ENCODE measurements around the gene LRRC4C.

LRRC4C gene

DNA sequence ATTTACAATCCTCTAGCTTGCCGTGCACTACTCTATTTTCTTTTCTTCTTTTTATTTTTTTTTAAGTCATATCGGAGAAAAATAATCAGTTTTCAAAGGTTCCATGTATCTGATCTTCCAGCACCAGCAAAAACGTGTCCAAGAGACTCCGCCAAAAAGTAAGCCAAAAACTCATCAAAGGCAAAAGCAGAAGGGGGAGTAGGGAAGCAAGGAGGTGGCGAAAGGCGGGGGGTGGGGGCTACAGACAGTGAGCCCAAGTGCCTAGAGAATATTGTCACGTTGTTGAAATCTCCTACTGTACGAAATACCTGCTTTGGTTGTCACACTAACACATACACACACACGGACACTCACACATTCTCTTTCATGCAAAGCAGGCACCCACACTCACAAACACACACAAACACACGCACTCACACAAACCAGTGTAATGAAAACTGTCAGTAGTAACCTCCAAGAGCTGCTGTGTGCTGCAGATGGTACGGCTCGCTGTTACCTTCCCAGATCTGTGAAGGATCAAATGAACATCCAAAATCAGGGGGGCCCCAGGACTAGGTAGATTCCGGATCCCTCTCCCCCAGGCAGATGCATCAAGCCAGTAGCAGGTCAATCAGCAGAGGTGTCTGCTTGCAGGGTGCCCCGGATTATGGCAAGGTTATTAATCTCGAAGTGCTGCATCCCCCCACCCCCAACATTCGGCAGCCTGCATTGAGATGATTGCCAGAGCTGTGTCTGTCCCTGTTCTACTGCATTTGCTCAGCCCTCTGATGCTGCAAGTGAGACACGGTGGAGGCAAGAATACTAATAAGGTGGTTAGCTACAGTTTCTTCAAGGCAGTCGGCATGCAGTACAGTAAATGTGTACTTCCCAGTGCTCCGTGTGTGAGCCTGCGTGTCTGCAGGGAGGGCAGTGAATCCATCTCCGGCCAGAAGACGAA is at the start of gene LRRC4C:
LRRC4C (minus strand) TSS at position 188 of the 937 bp plus-strand sequence.
- no peak for DNase-seq

DNA sequence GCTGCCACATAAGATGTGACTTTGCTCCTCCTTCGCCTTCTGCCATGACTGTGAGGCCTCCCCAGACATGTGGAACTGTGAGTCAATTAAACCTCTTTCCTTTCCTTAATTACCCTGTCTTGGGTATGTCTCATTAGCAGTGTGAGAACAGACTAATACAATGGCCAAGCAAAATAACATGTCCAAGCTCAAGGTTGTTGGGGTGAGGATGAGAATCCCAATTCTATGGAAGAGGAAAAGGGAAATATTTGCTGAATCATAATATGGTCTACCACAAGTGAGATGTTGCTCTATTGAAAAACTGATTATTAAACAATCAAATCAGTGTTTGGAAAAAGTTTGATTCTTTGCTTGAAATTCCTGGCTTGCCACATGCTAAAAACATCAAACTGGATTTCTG is 48.7 kb upstream of the LRRC4C start:
- DNase-seq: no peak

DNA sequence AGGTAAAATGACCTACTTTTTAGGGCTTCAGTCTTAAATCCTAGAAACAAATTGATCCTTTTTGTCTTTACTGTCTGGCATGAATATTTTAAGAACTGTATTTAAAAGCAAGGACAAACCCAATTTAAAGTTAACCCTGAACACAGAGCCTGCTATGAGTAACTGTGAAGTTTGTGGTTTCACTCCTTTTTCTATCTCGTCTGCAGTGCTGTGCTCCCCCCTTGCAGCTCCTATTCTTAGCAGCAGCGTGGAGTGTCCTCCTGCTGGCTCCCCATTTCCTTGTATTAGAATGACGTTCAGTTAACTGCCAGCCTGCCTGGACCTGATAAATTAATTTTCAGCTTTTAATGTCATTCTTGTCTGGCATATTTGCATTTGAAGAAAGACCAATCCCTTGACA is 40.0 kb upstream of the LRRC4C start:
- no peak for DNase-seq

DNA sequence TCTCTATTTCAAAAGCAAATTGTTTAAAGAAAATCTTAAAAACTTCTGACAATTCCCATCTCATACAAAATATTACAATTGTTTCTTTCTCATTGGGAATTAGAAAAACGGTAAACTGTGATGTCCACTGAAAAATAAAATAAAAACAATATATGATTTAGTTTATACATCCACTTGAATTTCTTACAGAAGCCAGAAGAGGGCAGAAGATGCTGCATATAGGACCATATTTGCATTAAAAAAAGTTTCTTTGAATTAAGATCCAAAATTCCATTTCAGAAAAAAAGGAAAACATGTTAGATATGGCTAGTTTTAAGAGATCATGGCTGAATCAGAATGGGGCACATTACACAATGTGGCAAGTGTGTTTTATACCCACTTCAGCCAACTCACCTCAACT is 39.3 kb upstream of the LRRC4C start:
- DNase-seq: peak; percentile 5

DNA sequence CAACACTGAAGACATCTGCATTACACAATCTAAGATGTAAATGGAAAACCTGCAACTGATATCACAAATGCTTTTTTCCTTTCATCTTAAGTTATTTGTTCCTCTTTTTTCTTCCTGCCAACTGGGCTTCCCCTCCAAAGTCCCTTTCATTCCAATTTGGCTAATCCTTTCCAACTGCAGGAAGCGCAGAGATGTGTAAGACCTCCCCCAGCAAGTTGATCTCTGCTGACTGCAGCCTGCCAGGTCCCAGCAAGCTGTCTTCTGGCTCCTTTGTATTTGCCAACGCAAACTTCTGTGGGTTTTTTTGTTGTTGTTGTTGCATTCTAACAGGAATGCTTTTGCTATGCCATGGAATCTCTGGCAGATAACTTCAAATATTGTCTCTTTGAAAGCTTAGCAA is 38.5 kb upstream of the LRRC4C start:
- DNase-seq: no peak

DNA sequence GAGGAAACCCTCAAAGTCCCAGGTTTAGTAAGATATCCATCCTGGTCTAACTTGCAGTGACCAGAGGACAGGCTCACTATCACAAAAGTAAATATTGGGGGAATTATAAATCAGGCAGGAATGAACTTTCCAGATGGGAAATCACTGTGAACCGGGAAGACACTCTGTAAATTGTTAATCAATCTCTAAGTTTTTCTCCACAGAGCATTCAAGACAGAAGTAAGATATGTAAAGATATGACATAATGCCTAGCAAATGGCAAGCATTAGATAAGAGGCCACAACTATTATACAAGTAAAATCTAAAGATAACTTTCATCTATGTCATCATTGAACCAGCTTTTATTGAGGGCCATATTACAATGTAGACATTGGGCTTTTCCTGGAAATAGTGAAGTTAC is 35.3 kb upstream of the LRRC4C start:
- no peak for DNase-seq

DNA sequence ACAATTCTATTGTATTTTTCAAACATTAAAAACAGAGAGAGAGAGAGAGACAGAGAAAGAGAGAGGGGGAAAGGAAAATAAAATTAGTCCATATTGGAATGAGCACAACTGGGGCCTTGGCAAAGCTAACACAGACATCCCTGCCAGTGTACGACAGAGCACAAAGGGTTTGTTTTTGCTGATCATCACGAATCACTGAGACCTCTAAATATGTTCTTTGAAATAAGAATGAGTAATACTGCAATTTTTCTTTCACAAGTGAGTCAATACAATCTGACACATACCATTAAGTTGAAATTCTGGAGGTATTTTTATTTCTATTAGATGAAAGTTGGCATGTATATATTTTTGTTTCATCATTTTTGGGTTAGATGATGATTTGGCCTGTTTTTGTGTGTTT is 27.0 kb upstream of the LRRC4C start:
- DNase-seq: no peak

DNA sequence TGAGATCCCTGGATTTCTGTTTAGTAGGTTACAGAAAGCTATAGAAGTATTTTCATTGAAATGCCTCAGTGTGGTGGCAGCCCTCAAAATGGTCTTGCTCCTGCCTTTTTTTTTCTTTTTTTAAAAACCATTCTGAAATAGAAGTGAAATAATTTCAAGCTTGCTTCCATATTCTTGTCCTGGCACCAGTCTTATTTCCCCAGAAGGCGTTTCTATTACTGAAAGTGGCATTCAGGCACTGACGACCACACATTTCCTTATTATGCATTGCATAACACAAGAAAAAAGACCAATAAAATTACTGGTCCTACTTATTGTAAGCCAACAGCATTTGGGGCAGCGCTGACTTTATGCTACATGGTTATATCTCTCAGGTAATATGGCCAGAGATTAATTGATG is 24.5 kb upstream of the LRRC4C start:
- no peak for DNase-seq

DNA sequence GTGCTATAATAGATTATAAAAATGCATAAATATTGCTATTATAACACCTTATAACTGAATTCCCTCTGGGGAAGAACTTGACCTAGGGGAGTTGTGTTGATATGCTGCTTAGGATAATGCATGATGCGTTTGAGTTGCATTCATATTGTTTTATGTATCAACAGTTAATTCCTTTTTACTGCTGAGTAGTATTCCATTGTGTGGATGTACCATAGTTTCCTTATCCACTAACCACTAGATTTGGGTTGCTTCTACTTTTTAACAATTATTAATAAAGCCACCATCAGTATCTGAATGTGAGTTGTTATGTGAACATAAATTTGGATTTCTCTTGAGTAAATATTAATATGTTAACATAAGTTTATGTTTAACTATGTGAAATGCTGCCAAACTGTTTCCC is 19.7 kb upstream of the LRRC4C start:
- no peak for DNase-seq

DNA sequence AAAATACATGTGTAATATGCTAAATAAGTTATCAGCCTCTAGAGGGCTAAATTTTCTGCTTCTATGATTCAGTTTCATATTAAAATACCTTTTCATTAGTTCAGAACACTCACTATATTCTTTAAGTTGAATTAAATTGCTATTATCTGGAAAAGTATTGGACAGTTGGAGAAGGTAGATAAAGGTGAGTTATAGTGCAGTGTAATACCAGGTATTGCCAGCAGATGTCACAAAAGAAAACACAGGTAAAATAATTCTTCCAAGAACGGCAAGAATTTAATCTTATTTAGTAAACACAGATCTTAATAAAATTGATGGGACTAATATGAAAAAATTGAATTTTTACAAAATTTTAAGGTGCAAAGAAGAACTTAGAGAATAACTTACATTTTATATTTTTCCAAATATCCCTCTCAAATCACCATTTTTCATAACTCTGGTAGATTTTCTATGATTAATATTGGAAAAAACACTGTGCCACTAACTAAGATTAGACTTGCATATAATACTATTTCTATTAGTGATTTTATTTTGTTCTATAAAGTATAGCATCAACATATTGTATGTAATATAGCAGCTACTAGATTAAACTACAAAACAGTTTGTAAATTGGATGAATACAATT is 1.7 kb upstream of the LRRC4C start:
- peak; percentile 30 for DNase-seq

DNA sequence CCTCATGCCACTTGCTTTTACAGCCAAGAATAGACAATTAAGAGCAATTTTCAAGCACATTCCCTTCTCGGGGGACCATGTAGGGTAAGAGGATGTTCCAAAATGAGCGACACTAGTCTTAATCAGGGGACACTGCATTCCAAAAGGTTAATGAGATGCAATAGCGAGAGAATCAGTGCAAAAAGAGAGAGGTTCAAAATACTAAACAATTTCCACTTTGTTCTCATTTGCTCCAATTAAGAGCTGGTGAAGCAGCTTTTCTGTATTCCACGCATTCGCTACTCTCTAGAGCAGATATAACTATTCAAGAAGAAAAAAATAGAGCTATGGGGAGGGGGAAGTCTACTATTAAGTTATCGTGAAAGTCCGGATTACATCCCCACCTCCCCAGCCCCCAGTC is 811 bp downstream of the LRRC4C start:
- DNase-seq: no peak

DNA sequence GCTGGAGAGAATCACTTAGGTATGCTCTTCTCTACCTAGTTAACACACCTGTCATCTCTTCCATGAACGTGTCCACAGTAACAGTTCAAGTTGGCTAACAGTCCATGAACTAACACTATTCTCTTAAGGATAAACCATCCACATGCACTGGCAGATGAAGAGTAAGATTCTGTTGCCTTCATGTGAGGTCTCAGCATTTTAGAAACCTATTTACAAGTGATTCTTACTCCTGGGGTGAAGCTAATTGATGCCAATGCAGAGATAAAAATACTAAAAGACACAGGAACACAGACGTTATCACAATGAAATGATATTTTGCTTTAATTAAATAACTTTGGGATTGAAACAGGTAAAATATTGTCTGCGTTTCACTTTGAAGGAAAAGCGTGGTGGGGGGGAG is 1.3 kb downstream of the LRRC4C start:
- no peak for DNase-seq

DNA sequence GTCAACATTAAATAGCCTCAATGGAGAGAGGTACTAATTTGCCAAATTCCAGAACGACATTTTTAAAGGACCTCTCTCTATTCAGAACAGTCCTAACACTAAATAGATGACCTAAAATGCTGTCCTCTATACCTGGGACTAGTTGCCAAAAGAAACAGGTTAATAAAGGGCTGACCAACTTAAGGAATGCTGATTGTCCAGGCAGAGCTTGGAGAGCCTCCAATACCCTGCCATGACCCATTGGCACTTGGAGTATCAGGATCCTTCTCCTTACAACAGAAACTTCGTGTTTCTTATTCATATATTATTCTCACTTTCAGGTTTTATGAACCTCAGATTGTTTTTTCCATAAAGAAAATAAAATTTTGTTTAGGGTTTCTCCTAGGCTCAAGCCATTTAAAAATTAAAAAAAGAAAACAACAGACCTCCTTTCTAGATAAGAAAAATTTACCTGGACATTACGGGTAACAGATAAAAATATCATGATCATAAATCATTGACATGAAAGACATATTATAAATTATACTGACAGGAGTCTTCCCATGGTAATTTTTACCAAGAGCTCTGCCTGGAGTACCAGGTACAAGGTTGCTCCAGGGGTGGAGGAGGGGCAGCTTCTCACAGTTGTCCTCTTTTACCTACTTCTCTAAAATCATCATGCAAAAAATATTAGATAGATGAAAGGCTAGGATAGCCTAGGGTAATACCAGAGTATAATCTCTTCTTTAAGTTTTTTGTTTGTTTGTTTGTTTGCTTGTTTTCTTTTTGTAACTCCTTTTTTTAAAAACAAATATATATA is 2.0 kb downstream of the LRRC4C start:
- DNase-seq: no peak

DNA sequence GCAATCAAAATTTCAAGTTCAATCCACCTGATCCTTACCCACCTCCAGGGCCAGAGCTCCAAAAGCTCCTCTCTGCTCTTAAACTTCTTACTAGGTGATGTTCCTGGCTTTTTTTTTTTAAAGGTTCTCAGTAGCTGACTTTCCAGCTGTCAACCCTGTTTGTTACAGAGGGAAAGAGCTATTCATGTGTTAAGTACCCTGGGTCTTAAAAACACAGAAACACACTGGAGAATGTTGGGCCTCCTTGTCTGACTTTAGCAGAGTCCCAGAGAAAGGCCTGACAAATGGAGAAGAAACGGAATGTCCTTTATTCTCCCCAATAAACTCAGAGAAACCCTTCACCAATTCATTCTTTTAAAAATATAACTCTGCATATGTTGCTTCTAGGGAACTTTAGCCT is 3.2 kb downstream of the LRRC4C start:
- DNase-seq: no peak

DNA sequence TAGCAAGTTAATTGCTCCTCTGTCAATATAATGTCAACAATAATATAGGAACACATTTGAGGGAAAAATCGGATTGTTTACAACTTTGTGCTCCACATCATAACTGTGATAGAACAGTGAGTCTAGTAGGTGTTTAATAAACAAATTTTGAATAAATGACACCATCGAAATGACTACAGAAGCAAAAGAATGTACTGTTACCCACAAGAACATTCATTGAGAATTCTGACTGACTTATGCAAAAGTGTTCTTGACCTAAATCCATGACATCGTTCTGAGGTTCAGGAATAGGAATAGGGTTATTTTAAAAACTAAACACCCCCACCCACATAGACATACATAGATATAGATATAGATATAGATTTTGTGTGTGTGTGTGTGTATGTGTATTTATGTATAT is 8.4 kb downstream of the LRRC4C start:
- DNase-seq: no peak

DNA sequence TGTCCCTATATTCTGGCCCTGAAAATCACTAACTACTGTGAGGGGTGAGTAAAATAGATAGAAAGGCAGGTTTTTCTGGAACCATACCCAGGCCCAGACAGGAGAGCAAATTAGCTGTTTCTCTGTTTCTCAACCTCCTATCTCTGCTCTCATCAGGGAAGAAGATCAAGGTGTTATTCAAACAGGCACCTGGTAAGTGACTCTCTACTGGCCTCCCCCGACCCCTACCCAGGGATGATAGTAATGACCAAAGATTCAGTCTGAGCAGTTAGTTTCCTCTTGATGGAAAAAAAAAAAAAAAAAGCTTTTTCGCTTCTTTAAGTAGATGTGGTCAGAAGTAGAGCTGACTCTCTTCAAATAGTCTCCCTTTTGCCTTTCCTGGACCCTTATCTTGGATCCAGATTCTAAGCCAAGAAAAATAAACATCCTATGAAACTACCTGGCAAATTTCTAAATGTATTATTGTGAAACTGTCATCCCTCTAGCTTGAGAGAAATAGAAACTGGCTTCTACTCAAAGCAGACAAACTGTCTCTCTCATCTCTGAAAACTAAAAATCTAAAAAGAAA is 9.9 kb downstream of the LRRC4C start:
- DNase-seq: no peak

DNA sequence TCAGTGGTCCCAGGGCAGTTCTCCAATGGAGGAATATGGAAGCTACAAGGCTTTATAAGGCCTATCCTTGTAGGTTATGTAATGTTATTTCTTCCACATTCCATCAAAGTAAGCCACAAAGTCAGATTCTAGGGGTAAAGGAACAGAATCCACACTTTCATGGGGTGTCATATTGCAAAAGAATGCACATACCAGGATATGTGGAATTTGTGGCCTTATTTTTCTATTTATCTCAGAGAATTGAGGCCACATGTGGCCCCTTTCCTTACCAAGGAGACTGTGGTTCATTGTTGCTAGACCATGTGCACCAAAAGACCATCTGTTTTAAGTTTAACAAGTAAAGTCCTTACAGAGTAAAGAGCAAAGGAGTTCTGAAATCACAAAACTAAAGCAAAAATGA is 12.9 kb downstream of the LRRC4C start:
- DNase-seq: no peak

DNA sequence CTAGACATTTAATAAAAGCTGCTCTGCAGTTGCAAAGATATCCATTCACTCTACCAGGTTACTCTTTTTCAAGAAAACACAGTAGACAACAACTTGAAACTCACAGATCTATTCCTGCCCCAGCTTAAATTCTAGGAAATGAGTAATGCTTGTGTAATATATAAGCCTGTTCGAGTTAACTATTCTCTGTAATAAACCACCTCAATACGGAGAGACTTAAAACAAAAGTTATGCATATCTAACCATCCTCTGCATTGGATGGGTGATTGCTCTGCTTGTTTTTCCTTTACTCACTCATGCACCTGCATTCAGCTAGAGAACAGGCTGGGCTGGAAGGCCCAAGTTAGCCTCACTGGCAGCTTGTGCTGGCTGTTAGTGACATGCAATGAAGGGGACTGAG is 13.3 kb downstream of the LRRC4C start:
- DNase-seq: no peak

DNA sequence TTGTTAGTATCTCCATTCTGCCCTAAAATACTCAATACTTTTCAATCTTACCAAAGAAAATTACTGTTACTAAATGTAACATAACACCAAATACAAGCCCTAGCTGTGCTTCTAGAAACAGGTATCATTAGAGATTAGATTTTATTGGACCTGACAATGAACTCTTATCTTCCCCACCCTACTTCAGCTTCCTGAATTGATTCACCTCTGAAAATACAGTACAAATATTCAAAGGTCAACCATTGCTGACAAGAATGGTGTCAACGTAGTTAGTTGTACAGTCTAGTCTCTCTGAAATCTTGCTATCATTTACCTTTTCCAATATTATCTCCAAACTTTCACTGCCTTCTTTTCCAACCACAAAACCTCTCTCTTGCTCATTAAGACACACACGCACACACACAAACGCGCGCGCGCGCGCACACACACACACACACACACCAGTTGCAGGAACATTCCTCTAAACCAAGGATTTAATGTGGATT is 22.4 kb downstream of the LRRC4C start:
- no peak for DNase-seq

DNA sequence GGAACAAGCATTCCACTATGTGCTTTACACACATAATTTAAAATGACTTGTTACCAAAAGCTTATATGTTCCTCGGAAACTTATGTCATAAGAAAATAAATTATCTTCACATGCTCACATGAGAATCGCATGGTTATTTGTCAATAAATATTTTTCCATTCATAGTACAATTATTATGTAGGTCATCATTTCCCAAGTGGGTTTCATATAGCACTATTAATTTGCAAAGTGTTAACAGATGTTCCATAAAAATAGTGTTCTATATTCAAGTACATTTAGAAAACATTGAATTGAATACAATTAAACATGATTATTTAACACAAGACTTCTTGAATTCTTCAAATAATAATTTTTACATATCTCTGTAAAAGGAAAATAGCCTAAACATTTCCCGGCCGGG is 23.9 kb downstream of the LRRC4C start:
- DNase-seq: no peak

DNA sequence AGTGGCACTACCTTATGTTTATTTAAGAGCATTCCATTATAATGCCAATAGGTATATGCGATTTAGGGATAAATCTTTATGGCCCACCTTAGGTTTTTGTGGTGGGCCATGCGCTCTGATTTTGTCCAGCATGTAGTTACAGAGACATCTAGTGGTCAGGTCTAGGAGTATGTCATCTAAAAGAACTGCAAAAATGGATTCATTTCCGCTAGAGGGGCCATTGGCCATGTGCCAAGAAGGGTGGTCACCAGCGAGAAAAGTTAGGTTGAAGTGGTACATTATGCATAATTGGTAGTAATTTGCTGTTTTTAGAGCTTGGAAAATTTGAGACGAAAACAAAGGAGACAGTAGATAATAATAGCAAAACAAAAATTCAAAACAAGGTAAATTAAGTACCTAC is 27.7 kb downstream of the LRRC4C start:
- no peak for DNase-seq

DNA sequence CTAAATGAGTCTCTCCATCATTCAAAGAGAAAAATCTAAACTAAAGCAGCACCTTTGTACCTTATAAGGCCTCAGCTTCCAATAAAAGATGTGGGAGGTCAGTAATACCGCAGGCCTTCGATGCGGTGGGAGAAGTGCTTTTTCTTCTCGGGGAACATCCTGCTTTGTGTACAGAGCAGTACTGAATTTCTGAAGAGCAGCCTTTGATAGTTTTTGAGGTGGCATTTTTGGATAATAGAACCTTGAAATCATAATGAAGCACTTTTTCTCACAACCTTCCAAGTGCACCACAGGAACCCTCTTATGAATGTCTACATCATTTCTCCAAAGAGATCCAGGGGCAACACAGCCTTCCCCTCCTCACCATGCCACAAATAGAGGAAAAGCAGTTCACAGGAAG is 39.6 kb downstream of the LRRC4C start:
- DNase-seq: no peak

DNA sequence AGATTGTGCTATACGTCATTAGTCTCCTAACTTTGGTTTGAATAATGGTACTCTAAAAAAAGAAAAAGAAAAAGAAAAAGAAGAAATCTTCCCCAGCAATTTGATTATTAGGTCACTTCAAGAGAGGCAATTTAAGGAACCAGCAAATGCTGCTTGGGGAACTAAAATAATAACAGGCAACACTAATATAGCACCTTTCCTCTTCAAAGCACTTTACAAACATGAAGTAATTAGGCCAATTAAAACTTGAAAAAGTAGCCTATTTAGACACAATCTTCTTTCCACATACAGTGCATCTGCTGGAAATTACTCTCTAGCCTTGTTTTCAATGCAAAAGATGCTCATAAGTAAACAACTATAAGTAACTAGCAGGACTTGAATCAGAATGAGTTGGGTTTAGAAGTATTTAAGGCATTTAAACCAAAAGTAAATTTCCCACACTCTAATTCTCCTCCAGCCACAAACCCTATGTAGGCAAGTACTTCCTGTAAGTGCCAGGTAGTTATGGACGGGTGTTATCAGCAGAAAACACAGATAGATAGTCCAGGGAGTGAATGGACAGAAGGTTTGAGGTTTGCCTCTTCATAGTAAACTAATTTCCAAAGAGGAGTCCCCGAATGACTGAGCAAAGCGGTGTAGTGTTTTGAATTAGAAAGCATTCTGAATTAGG is 44.5 kb downstream of the LRRC4C start:
- DNase-seq: no peak
